HG03432 (cell line): ENCODE results near the gene SPATA16.

Experiments used
- ATAC-seq: cut with Tn5 transposase; IDR thresholded peaks from one replicate; pipeline ENCODE4 v1.9.1; 2021; ENCODE audit warnings: mild to moderate bottlenecking, moderate library complexity; ENCODE audit not compliant: unreplicated experiment

SPATA16 gene

DNA sequence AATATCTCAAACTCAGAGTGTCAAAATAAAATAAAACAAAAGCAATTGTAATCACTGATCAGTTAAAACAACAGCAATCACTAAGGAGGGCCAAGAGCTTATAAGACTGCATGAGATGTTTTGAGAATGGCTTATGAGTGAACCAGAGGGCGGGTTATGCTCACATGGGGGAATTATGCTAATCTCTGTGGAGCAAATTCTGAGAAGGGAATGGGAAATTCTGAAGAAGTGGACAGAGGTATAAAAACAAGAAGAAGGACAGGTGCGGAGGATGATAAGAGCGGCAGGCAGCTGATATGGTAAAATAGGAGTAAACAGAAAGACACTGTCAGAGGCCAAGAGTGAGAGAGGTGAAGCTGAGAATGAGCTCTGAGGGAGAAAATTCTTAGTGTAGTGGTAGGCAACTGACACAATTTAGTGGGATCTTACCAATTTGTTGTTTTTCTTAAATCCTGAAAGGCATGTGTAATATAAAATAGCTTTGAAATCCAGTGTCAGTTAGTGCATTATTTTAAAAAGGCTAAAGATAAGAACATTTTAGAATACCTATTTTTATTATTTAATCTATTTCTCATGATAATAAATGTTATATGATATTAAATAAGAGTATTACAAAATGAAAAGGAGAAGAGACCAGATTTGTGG is 133.8 kb downstream of the SPATA16 start:
- ATAC-seq: no peak

DNA sequence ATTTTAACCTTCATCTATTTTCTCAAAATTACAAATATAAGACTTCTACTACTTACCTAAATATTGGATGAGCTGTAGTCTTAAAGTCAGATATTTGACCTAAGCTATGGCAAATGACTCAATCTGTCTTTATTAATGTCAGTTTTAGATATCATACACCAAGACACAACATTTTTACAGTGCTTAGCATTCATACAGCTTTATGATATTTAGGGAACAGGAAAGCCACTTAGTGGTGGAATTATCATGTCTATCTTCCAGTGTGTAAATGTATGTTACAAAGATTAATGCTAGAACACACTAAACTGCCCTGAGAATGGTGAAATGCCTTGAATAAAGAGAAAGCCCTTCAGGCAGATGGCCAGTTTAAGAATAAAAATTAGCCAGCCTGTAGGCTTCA is 135.0 kb downstream of the SPATA16 start:
- ATAC-seq: no peak

DNA sequence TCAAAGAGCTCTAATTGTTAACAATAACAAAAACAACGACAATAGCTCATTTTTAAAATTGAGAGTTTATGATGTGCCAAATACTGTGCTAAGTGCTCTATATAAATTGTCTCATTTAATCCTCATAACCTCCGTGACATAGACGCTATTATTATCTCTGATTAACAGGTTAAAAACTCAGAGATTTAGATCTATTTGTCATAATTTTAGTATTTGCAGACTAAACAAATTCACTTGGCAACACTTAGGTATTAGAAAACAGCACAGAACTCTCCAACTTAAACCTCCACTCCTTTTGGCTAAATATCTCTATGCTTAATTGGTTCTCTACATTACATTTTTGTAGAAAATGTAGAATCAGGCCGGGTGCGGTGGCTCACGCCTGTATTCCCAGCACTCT is 136.4 kb downstream of the SPATA16 start:
- ATAC-seq: no peak

DNA sequence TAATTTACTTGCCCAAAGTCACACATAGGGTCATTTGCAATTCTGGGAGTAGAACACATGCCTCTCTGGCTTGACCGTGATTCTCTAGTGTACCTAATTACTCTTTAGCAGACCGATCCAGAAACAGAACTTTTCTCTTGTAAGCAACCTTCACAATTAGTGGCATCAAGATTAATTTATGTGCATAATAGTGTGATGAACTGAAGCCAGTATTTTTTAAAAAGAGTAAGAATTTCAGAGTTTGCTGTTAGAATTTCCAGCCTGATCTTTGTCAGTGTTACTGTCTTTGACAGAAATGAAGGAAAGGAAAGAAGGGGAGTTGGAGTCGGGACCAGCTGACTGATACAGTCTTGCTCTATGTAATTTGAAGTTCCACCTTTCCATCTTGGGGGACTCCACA is 137.1 kb downstream of the SPATA16 start:
- ATAC-seq: no peak

DNA sequence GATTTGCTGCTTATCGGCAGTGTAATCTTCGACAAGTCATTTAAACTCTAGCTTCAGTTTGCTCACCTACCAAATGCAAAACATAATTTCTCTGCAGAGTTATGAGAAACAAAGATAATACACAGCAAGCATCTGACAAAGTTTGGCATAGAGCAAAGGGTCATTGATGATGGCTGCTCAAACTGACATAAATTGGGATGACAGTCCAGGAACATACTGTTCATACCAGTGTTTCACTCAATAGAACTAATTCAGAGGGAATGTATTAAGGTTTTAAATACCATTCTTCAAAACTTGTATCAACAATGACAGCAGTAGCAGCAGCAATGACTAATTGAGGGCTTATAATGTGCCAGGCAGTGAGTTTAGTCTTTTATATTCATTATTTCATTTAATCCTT is 137.6 kb downstream of the SPATA16 start:
- no peak for ATAC-seq

DNA sequence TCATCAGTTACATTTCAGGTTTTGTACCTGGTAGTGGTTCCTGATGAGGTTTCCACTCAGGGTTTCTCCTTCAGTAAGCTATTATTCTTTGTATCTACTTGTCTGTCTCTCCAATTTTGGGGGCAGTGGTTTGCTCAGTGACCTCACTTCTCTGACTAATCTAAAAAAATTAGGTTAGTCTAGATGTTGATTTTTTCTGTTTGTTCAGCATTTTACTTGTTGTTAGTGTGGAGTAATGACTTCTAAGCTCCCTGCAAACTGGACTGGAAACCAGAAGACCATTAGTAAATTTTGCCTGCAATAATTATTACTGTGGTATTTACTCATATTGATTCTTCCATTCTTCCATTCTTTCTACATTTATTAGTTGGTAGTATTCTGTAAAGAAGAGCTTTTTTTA is 139.4 kb downstream of the SPATA16 start:
- no peak for ATAC-seq

DNA sequence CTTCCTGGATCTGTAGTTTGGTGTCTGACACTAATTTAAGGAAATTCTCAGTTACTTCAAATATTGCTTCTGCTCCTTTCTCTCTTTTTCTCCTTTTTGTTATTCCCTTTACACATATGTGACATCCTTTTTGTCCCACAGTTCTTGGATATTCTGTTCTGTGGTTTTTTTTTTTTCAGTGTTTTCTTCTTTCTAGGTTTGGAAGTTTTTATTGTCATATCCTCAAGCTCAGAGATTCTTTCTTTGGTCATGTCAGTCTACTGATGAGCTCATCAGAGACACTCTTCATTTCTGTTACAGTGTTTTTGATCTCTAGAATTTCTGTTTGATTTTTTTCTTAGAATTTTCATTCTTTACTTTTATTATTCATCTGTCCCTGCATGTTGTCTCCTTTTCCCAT is 140.5 kb downstream of the SPATA16 start:
- no peak for ATAC-seq

DNA sequence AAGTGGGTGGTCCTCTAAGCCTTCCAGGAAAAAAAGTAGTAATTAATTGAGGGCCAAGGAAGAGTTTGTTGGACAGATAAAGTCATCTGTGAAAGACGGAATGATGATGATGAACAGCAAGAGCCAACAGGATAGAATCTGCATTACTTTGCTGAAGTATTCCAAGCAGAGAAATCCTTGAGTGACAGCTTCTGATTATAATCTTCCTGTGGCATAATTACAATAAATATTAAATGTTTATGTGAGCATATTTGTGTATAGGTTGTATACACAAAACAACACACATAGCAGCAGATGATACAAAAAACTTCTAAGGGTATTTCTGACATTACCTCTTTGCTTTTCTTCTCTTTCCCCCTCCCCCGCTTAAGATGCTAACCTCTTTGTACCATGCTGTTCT is 147.6 kb downstream of the SPATA16 start:
- ATAC-seq: no peak

DNA sequence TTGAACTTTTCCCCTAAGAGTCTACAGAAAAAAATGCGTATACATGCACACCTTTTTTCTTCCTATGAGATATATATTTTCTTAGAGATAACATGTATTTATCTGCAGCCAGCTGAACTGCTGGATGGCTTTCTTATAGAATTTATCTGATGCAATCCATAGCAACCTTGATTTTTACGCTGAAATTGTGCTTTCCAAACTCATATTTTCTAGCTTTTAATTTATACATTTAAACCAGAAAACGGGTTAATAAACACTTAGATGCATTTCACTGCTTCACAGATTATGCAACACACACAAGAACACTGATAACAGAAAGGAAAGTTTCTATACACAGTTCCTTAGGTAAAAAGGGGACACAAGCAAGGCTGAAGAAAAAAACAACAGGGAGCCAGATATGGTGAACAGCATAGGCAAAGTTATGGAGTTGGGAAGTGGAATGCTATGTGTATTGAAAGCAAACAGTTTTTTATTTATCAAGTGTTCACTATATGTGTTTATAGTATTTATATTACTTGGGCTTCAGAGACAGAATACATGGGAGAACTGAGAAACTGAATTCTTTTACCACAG is 149.5 kb downstream of the SPATA16 start:
- ATAC-seq: no peak

DNA sequence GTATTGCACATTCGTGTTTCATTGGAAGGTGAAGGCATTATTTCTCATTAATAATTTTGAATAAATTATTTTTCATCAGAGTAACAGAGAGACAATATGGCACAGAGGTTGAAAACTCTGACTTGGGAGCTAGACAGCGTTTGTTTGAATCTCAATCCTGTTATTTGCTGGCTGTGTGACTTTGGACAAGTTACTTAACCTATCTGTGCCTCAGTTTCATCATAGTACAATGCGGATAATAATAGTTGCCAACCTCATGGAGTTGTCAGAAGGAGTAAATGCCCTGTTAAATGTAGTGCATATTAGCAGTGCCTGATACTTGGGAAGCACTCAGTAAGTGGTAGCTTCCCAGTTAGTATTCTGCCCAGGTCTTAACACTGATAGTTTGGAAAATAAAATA is 151.7 kb downstream of the SPATA16 start:
- ATAC-seq: no peak

DNA sequence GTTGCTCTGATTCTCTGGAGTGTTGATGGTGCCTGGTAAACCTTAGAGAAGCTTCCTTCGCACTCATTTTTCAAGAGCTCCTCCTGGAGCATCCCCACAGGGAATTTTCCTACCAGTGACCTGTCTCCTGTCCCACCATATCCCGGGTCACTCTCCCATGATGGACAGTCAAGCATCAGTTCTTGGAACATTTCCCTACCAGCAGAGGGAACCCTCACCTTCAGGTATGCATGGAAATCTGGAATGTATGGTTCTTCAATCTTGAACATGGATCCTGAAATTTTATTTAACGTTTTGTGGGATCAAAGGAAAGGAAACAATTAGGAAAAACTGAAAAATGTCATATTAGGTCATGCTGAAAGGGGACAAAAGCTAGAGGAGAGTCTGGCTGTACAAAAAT is 153.8 kb downstream of the SPATA16 start:
- no peak for ATAC-seq

DNA sequence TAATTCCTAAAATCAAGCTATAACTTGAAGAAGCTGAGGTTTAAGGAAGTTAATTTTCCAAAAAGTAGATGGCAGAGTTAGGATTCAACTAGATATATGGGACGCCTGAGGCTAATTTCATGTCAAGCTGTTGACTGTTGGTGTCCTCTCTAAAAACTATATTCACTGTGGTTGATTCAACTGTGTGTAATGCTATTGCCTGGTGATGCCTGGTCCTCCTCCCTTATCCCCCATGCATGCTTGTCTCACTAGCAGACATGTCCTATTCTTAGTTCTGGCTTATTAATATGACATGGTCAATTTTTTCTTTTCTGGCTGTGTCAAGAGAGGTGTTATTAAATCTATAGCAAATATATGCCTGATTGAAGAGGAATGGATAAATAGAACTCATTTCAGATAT is 156.1 kb downstream of the SPATA16 start:
- no peak for ATAC-seq

DNA sequence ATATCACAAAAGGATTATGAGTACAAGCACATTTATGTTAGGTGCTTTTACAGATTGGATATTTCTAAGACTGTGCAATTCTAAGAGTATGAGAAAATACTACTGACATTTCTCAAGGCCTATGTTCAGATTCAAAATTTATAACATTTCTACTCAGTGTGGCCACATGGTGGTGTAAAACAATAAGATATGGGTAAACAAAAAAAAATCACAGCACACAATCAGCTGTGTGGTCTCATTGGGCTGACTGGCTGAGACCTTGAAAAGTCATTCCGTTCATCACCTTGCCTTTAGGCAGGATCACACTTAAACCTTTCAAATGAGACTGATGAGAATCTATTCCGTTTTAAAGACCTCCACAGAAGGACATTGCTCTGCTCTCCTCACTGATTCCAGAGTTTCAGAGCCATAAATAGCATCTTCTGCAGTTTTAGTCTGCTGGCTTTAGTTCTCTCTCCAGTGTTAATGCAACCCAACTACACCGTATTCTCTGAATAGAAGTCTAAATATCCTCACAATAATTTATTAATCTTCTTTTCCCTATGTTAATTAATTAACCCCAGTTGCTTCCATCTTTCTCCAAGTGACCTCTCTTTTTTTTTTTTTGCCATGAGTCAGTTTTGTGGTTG is 158.2 kb downstream of the SPATA16 start:
- ATAC-seq: no peak

DNA sequence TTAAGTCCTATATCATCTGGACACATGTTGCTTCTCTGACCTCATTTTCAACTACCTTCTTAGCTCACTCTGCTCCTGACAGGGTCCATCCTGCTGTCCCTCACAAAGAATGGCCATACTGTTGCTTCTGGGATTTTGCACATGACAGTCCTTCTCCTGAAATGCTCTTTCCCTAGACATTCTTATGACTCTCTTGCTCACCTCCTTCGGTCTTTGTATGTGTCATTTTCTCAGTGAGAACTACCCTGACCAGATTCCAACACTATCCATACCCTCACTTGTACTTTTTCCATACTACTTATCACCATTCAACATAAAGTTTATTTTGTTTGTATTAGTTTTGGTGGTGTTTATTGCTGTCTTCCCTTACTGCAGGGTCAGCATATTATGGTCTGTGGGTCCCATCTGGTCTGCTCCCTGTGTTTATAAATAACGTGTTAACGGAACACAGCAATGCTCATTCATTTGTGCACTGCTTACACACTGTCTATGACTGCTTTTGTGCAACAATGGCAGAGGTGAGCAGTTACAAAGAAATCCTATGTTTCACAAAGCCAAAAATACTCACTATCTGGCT is 159.5 kb downstream of the SPATA16 start:
- ATAC-seq: no peak

DNA sequence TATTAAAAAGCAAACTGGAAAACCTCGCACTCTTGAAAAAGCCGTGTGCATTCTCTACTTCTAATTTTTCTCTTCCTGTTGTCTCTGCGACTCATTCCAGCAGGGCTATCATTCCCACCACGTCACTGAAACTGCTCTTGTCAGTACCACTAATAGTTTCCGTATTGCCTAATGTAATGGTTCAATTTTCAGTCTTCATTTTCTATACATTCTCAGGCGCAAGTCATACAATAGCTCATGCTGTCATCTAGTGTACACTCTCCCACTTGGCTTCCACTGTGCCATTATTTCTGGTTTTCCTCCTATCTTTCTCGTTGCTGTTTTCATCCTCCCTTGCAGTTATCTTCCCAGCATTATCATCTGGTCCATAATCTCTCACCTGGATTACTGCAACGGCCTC is 160.2 kb downstream of the SPATA16 start:
- no peak for ATAC-seq

DNA sequence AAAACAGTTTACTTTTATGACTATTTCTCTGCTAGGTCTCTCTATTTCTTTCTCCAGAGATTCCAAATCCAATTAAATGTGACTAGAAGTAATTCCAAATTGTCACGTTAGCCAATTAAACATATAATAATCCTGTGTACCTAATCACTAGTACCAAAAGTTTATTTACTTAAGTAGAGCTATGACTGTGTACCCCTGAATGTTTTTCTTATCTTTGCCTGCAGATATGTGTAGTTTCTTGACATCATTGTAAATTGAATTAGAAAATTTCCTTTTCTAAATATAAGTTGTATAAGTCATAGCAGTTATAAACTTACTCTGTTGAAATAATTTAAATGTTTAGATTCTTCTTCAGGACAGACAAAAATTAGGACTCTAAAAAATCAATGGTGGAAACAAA is 163.3 kb downstream of the SPATA16 start:
- ATAC-seq: no peak

DNA sequence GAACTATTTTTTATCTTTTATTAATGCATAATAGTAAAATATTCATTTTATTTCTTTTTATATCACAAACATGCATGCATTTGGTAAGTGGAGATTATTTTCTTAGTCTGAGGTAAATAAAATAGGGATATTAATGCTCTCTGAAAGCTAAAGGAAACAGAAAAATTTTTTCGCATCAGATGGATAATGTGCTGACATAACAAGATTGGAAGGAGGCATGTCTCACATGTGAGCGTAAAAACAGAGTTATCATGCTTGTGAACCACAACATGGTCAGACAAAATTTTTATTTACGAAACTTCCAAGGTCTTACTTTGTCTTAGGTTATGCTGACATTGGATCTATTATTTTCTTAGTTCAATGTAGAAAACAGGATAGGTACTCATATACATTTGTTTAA is 166.1 kb downstream of the SPATA16 start:
- no peak for ATAC-seq

DNA sequence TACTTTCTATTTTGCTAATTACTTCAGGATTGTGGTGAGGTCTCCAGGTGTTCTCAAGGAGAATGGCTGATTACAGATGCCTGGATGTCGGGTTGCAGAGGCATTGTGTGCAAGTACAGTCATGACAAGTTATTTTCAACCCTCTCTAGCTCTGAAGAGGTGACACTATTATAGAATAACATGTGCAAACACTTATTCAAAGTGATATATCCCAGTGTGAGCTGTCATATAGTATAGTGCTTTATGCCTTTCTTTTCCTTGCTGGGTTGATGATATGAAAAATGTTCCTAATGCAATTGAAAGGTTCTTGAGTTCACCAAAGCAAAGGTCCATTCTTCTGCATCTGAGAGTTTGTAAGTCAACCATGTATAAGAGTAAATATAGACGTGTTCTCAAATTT is 167.2 kb downstream of the SPATA16 start:
- no peak for ATAC-seq

DNA sequence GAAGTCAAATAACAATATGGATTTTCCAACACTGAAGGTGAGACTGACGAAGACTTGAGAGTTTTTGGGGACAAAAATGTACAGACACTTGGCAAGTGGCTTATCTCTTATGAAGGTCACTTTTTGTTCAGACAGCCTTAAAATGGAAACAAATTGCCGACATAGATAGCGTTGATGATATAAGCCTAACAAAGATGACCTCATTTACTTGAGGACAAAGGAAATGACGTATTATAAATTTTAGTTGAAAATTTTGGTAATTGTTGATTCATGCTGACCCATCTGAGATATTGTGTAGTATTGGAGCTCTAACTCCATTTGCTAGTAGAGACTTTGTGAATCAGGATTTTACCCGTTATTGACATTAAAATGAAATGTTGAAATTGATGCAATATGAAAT is 168.3 kb downstream of the SPATA16 start:
- no peak for ATAC-seq

DNA sequence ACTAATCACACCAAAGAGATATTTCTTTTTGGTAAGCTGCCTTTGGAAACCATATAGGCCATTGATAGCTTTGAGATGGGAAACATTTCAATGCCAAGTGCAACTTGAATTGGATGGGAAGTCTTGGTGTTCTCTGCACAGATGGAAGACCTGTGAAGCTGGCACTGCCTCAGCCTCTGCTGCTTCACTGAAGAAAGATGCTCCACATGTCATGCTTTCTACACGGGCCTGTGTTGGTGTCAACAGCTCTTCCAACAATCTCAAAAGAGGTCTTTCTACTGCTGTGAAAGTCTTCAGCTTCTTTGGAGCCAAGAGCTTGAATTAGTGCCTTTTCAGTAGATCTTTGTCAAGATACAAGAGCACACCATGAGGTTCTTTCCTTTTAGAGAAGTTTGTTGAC is 169.0 kb downstream of the SPATA16 start:
- no peak for ATAC-seq

DNA sequence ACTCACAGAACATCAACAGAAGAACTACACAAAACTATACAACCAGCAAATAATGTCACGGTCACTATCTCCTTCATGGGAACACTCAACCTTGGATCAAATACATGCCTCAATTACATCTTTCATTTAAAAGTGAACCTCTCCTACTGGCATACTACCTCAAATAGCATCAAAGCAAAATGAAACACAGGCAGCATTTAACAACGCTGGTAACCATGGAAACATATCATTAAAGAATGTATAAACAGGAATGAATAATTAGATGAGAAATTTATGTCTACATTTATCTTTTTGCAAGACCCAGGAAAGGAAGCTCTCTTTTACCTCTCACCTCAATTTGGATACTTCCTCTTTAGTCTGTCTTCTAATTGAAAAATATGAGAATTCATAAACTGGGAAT is 172.4 kb downstream of the SPATA16 start:
- ATAC-seq: no peak

DNA sequence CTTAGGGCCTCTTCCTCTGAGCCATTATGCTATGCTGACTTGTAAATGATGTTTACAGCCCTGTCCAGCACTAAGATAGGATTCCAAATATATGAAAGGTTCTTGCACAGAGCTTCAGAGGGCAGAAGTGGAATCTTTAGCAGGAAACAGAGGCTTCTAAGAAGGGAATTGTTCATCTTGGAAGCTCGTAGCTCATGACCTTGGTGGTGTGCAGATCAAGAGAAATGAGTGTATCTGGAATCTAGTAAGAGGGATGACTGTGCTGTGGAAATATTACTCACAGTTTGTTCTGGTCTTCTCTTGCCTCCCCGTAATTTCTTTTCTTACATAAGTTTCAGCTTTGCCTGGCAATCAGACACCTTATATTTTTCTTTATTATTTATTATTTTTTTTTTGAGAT is 175.8 kb downstream of the SPATA16 start:
- ATAC-seq: no peak
